HUES6 (cell line): ENCODE data around the gene UBAP1L.
"Not testable (repeated sequence)": the region's sequence is repeated elsewhere in the genome, so short reads cannot be mapped to it uniquely, and the experiment has no call there.

Source experiments
- H3K27ac ChIP-seq: 2 replicates; pipeline ENCODE4 v1.7.0; 2013; ENCODE audit warnings: low read depth, mild to moderate bottlenecking, low read length, inconsistent platforms
- H3K27me3 ChIP-seq: 2 replicates; pipeline ENCODE4 v1.6.1; 2013; ENCODE audit warnings: low read length; ENCODE audit not compliant: control insufficient read depth, insufficient read depth
- H3K36me3 ChIP-seq: 2 replicates; pipeline ENCODE4 v1.6.1; 2013; ENCODE audit warnings: low read length; ENCODE audit not compliant: control insufficient read depth, insufficient read depth
- H3K4me1 ChIP-seq: 2 replicates; pipeline ENCODE4 v1.6.1; 2013; ENCODE audit warnings: low read length; ENCODE audit not compliant: control insufficient read depth, insufficient read depth
- H3K4me3 ChIP-seq: 2 replicates; pipeline ENCODE4 v1.5.1; 2013; ENCODE audit warnings: low read depth, low read length
- H3K9ac ChIP-seq: one replicate; pipeline ENCODE4 v1.6.1; 2013; ENCODE audit warnings: mild to moderate bottlenecking, low read length
- H3K9me3 ChIP-seq: 2 replicates; pipeline ENCODE4 v1.6.1; 2013; ENCODE audit warnings: low read depth, low read length; ENCODE audit not compliant: control insufficient read depth, insufficient read depth

The UBAP1L gene

GRCh38 chr15:65054333-65055200 lies 60.4 kb downstream of the UBAP1L start:
- H3K4me3 ChIP-seq = no peak overlapping the region
- H3K9me3 ChIP-seq = no peaks in the 10 kb centered on the region
- no peaks in the 10 kb centered on the region for H3K4me1 ChIP-seq
- no peaks in the 10 kb centered on the region for H3K27me3 ChIP-seq
- H3K36me3 ChIP-seq = peaks cover 49% of the 10 kb centered on the region
- no peak overlapping the region for H3K27ac ChIP-seq
- no peak overlapping the region for H3K9ac ChIP-seq

GRCh38 chr15:65052956-65053355 lies 62.0 kb downstream of the UBAP1L start:
- Histone ChIP-seq H3K4me1 (no peaks in the 10 kb centered on the region), H3K36me3 (peaks cover 37% of the 10 kb centered on the region), H3K4me3 (no peak overlapping the region), H3K9ac (no peak overlapping the region), H3K27ac (no peak overlapping the region), H3K27me3 (no peaks in the 10 kb centered on the region), H3K9me3 (no peaks in the 10 kb centered on the region)

GRCh38 chr15:65051266-65051665 lies 63.7 kb downstream of the UBAP1L start:
- H3K4me1 ChIP-seq = no peaks in the 10 kb centered on the region
- no peak overlapping the region for H3K9ac ChIP-seq
- peaks cover 22% of the 10 kb centered on the region for H3K36me3 ChIP-seq
- H3K4me3 ChIP-seq = no peak overlapping the region
- H3K27ac ChIP-seq = no peak overlapping the region
- H3K9me3 ChIP-seq = no peaks in the 10 kb centered on the region
- no peaks in the 10 kb centered on the region for H3K27me3 ChIP-seq

GRCh38 chr15:65050270-65050669 lies 64.7 kb downstream of the UBAP1L start:
- no peaks in the 10 kb centered on the region for H3K4me1 ChIP-seq
- no peak overlapping the region for H3K9ac ChIP-seq
- H3K4me3 ChIP-seq = no peak overlapping the region
- no peaks in the 10 kb centered on the region for H3K27me3 ChIP-seq
- no peaks in the 10 kb centered on the region for H3K9me3 ChIP-seq
- H3K27ac ChIP-seq = no peak overlapping the region
- H3K36me3 ChIP-seq = peaks cover 13% of the 10 kb centered on the region

- H3K36me3 ChIP-seq = peaks cover 6% of the 10 kb centered on the region; the same call in 1 of the 2 replicates
- no peak overlapping the region for H3K9ac ChIP-seq
- H3K9me3 ChIP-seq = no peaks in the 10 kb centered on the region
- peaks cover 5% of the 10 kb centered on the region; the same call in 1 of the 2 replicates for H3K4me1 ChIP-seq
- no peak overlapping the region for H3K27ac ChIP-seq
- no peaks in the 10 kb centered on the region for H3K27me3 ChIP-seq
- H3K4me3 ChIP-seq = peak overlapping the region; percentile 52
Observed at GRCh38 chr15:65049418-65049840, 65.6 kb downstream of the UBAP1L start.

GRCh38 chr15:65048241-65048640 lies 66.8 kb downstream of the UBAP1L start:
- no peak overlapping the region for H3K9ac ChIP-seq
- H3K9me3 ChIP-seq = no peaks in the 10 kb centered on the region
- H3K4me3 ChIP-seq = no peak overlapping the region
- H3K36me3 ChIP-seq = peaks cover under 1% of the 10 kb centered on the region; the same call in 1 of the 2 replicates
- H3K4me1 ChIP-seq = peaks cover 5% of the 10 kb centered on the region; the same call in 1 of the 2 replicates
- H3K27ac ChIP-seq = no peak overlapping the region
- no peaks in the 10 kb centered on the region for H3K27me3 ChIP-seq

- Histone ChIP-seq H3K27ac (no peak within 1 kb of the TSS), H3K27me3 (no peaks in the 10 kb centered on the region), H3K4me3 (no peak within 1 kb of the TSS), H3K9me3 (no peaks in the 10 kb centered on the region), H3K4me1 (peaks cover 5% of the 10 kb centered on the region; the same call in 1 of the 2 replicates), H3K36me3 (no peaks in the 10 kb centered on the region), H3K9ac (no peak within 1 kb of the TSS)
Observed at GRCh38 chr15:65044724-65045481, 70.1 kb downstream of the UBAP1L start, which contains the start of gene SLC51B. Gene SLC51B (plus strand): TSS chr15:65045387. CDS start chr15:65050005, 4,618 bp downstream.

- not testable (repeated sequence) for H3K4me3 ChIP-seq, H3K9me3 ChIP-seq, H3K27me3 ChIP-seq, H3K36me3 ChIP-seq, H3K27ac ChIP-seq, H3K9ac ChIP-seq, H3K4me1 ChIP-seq
Observed at GRCh38 chr15:65044218-65044617, 70.8 kb downstream of the UBAP1L start.

- H3K4me1 ChIP-seq = peaks cover 5% of the 10 kb centered on the region; the same call in 1 of the 2 replicates
- H3K27ac ChIP-seq = no peak overlapping the region
- no peaks in the 10 kb centered on the region for H3K27me3 ChIP-seq
- no peak overlapping the region for H3K4me3 ChIP-seq
- no peak overlapping the region for H3K9ac ChIP-seq
- H3K9me3 ChIP-seq = no peaks in the 10 kb centered on the region
- H3K36me3 ChIP-seq = no peaks in the 10 kb centered on the region
Observed at GRCh38 chr15:65042776-65043327, 72.1 kb downstream of the UBAP1L start.
